Endometrial microvascular endothelial cells (primary cell): ENCODE results near the gene CACNA2D4. TPM values are rescaled to one million over a fixed set of nuclear protein-coding genes. Genes with fewer than 3 reads are reported as not detected.

Source experiments
- in situ Hi-C: cut with HindIII; loops from 2 replicates; pipeline ENCODE4 v1.10.0; 2017; ENCODE audit warnings: low sequenced_read_pairs, low pct_unique_long_range_greater_than_20kb; ENCODE audit errors: inconsistent ontology term
- total RNA-seq: library from RNA; depleted of rRNA; stranded (reverse); fragments of >200 nt; gene quantifications from one replicate; pipeline ENCODE4 v1.2.3, GENCODE V29; 2015; ENCODE audit errors: inconsistent ontology term

The CACNA2D4 gene
- total RNA-seq, 1 donor from 2014 or later, result not detected

DNA sequence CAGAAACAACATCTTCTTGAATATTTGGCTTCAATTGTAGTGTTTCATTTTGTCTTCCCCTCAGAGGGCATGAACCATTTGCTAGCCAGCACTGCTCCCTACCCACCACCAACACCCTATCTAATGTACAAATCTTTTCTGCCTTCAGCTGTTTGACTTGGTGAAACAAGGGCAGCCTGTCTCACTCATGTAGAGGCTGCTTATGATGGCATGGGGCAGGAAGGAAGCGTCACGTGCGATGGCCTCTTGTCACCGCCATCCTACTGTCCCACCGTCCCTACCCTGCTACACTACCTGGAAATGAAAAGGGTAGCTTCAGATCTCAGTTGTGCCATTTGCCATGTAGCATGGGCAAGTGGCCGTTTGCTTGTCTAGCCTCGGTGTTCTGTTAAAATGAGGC, 128.0 kb downstream of the CACNA2D4 start:
- in situ Hi-C loops, result loop anchor here (25.0 kb wide), 1 partner anchor 128 kb away; no protein-coding TSS in a partner anchor

DNA sequence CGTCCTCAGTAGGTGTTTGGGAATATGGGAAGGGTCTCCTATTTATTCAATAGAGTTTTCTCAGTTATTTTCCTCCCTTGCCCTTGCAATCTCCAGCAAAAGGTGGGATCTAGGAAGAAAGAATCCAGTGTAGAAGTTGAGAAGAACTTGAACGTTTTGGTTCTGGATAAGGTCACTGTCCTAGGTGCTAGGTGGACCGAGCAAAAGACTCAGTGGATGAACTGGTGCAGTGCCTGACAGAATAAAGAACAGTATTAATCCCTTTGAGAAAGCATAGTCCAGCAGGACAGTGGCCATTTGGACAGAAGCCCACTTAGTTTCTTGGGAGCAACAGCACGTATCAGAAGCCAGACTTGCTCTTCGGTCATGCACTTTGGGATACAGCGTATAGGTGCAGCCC, 130.7 kb downstream of the CACNA2D4 start:
- in situ Hi-C loops, result loop anchor here (25.0 kb wide), 1 partner anchor 125 kb away; no protein-coding TSS in a partner anchor

DNA sequence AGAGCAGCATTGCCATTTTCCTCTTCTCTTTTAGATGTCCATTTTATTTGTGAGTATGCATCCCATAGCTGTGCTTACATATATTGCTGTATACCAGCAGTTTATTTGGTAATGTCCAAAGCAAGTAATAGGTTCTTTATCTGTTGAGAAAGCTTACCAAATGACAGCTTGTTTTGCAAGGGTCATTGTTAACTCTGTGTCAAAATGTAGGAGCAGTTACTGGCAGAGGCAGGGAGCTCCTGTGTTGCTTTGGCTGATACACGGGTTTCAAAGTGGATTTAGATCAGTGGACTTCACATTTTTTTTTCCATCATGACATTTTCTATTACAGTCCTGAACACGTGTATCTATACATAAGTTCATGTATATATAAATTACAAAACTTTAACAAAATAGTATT, 136.2 kb downstream of the CACNA2D4 start:
- in situ Hi-C loops, result loop anchor here (25.0 kb wide), 1 partner anchor 120 kb away; no protein-coding TSS in a partner anchor

DNA sequence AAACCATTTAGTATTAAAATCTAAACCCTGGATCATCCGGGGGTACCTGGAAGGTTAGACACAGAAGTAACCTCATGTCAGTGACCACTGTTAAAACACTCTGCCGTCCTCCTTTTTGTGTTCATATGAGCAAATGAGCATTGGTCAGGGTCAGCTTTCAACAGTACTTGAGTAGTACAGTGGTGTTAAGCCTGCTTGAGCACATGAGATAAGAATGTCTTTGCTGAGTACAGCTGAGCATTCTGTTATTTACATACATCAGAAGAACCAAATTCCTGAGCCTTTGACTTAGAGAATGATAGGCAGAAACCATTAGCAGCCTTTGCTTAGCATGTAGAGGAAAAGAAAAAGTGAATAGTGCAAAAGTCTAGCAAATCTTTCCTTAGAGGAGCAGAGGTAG, 136.7 kb downstream of the CACNA2D4 start:
- in situ Hi-C loops, result loop anchor here (25.0 kb wide), 1 partner anchor 119 kb away; no protein-coding TSS in a partner anchor

DNA sequence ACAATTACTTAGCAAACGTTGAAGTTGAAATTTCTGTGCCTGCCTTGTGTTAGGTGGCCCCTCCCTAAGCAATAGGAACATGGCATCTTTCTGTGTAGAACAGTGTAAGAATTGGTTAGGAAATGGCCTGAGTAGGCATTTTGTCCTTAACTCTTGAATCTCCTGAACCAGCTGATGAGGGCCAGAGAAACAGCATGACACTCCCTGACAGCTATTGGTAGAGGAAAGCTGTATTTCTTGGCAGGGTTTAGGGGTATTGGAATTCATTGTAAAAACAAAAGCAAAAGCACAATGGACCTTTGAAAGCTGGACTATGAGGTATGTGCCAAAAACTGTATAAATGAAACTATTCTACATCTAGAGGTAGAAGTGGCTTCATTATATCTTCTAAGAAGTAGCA, 138.7 kb downstream of the CACNA2D4 start:
- in situ Hi-C loops, result loop anchor here (25.0 kb wide), 1 partner anchor 117 kb away; no protein-coding TSS in a partner anchor

DNA sequence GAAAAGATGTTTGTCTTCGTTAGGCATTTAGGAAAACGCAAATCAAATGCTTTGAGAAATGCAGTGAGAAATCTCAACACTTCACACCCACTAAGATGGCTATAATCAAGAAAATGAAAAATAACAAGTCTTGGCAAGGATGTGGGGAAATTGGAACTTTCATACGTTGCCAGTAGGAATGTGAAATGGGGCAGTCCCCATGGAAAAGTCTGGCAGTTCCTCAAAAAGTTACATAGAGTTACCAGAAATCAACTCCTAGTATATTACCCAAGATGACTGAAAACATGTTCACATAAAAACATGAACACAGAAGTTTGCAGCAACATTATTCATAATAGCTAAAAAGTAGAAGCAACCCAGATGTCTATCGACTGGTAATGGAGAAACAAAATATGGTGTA, 139.5 kb downstream of the CACNA2D4 start:
- in situ Hi-C loops, result loop anchor here (25.0 kb wide), 1 partner anchor 117 kb away; no protein-coding TSS in a partner anchor

DNA sequence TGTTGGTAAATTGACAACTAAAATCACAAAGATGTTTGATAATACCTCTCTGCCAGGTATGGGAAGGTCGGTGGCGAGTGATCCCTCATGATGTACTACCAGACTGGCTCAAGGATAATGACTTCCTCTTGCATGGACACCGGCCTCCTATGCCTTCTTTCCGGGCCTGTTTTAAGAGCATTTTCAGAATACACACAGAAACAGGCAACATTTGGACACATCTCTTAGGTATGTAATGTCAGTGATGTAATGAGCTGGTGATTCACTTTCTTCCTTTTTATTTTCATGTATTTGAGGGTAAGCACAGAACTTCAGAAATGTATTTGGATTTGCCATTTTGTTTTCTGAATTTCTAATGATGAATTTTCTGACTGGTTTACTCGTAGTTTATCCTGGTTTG, 140.7 kb downstream of the CACNA2D4 start:
- in situ Hi-C loops, result loop anchor here (25.0 kb wide), 1 partner anchor 115 kb away; no protein-coding TSS in a partner anchor

DNA sequence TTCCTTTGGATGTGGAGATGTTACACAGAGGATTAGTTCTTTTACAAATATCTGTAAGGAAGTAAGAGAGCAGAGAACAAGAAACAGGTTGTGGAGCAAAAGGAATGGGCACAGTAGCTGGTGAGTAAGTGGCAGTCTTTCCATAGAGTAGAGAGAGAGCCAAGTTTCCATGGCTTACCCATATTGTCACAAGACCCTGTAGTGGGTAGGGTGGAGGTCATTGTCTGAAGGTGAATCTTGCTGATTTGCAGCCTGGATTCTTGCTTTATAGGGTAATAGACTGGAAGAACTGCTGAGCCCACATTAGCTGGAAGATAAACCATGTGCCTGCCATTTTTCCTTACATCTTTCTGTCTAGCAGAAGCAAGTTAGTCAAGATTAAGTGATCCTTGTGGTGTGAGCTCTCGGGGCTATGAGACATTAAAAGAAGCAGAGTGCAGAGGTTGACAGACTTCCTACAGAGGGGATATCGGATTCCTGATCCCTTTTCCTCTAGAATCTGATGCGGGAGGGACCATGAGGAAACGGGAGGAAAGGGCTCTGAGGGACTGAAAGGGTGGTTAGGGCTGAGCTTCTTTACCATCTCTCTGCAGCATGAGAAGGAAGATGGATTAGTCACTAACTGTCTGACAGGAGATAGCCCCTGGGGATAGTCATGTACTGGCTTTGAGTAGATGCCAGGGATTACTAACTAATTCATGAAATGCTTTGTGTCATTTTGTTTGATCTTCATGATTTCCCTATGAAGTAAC, 142.1 kb downstream of the CACNA2D4 start:
- in situ Hi-C loops, result loop anchor here (25.0 kb wide), 1 partner anchor 114 kb away; no protein-coding TSS in a partner anchor

DNA sequence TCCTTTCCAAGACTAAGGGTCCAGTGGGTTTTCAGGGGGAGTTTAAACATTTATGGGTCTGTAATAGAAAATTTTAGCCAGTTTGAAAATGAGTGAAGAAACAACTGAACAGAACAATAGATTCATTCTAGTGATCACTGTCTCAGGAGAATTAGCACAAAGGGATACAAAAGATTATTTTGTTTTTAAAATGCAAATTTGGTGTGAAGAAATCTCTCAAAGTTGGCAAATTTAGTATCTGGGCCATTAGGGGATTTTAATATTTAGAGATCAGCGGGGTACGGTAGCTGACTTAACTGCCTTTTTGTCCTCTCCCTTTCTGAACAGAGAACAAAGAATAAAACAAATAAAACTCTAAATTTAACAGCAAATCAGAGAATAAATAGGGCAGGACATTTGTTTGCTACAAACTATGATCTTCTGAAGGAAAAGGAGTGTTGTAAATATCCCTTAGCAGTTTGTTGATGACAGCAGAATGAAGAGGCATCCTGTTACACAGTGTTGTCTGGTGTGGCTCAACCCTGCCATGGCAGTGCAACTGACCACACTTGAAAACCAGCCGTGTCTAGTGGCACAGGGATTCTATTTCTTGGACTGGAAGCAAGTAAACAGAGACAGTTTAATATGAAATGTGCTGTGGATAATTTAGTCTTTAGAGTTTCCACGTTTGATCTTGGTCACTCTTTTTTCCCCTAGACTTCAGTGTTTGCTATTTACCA, 144.4 kb downstream of the CACNA2D4 start:
- in situ Hi-C loops, result no loop called here

DNA sequence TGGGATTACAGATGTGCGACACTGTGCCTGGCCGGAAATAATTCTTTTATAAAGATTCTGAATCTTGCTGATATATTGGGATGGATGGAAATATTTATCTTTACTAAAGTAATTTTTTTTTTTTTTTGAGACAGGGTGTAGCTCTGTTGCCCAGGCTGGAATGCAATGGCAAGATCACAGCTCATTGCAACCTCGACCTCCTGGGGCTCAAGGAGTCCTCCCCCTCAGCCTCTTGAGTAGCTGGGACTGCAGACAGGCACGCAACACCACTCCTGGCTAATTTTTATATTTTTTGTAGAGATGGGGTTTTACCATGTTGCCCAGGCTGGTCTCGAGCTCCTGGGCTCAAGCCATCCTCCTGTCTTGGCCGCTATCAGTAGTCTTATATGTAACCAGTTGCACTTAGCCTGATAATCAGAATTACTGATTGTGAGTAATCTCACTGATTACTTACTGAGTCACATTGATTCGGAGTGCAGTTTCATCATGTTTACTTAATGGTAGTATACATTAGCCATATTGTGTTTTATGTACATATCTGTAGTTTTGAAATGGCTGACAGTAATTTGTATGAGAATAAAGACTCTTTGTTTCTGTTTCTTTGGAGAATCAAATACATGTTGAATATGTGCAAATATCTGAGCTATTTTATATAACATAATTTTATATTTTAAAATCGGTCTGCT, 148.5 kb downstream of the CACNA2D4 start:
- in situ Hi-C loops, result no loop called here

DNA sequence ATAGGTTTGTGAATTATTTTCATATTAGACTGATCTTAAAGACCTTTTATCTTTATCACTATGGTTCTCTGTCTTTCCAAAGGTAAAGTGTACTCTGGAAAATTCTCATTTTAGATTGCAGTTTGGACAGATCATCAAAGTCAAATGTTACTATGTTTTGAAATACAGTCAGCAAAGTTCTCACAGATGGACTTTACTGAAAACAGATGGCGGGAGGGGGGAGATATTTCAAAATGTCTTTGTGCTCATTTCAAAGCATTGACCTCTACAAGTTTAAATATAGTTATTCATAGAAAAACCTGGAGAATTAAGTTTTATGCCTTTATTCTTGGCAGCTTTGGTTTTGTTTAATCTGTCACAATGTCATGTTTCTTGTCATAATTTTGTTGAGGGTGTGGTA, 149.8 kb downstream of the CACNA2D4 start:
- in situ Hi-C loops, result no loop called here

DNA sequence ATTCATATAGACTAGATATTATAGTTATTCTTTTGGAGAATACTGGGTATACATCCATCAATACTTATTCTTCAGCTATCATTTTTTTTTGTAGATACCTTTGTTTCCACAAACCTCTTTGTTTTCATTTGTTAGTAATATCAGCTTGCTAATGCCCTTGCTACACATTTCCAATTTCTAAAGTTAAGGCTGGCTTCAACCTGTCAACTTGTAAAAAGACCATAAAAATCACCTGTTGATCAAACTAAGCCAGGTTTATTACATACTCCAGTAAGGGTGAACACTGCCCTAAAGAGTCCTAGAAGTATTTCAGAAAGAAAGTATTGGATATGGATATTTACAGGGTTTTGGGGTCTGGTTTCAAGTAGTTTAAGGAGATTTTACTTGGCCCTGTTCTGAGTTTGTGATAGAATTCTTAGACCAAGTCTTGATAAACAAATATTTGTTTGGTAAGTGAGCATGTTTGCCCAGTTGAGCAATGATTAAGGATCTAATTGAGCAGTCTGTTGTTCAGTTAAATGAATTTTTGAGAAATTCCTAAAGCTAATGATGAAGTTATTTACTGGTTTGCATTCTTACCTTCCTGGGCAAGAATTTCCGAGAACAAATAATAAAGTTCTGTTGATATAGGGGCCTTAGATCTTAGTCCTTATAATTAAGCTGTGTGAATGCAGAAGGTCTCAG, 150.9 kb downstream of the CACNA2D4 start:
- in situ Hi-C loops, result no loop called here

DNA sequence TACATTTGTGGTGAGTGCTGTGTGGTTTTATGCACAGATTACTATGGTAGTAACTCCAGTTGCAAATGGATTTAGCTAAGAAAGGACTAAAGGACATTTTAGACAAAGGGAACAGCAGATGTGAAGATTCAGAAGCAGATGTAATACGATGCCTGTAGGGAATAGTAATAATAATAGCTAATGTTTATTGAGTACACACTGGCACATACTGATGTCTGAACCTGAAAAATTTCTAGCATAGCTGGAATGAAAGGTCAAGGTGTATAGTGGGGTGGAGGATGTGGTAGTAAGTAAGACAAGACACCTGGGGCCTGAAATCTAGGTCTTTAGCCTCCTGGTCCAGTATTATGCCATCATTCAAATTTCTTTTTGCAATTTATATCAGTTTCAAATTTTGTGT, 152.3 kb downstream of the CACNA2D4 start:
- in situ Hi-C loops, result no loop called here

DNA sequence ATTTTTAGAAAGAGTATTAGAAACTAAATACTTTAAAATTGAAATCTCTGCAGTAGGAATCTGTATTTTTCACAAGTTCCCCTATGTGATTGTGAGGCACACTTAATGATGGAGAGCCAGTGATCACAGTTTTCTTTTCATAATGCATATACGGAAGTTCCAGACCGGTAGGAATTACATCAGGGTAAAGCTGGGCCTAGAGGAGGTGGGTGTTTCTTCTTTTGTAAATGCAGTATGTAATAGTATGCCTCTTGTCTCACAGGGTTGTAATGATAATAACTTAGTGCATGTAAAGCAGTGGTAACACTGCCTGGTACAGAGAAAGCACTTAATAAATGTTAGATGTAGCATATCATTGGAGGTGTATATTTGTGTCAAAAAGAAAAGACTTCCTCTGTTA, 155.3 kb downstream of the CACNA2D4 start:
- in situ Hi-C loops, result no loop called here

DNA sequence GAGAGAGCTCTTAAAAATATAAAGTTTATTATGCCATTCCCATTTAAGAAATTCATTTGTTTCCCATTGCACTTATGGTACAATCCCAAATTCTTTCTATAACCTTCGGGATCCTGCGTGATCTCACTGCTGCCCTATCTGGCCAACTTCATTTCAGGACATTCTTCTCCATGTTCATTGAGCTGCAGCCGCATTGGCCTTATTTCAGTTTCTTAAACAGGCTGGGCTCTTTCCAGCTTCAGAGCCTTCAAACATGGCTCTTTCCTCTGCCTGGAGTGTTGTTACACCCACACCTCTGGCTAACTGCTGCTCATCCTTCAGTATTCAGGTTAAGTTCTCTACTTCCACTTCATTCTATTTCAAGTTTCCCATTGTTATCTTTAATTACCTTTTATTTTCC, 156.6 kb downstream of the CACNA2D4 start:
- in situ Hi-C loops, result no loop called here

DNA sequence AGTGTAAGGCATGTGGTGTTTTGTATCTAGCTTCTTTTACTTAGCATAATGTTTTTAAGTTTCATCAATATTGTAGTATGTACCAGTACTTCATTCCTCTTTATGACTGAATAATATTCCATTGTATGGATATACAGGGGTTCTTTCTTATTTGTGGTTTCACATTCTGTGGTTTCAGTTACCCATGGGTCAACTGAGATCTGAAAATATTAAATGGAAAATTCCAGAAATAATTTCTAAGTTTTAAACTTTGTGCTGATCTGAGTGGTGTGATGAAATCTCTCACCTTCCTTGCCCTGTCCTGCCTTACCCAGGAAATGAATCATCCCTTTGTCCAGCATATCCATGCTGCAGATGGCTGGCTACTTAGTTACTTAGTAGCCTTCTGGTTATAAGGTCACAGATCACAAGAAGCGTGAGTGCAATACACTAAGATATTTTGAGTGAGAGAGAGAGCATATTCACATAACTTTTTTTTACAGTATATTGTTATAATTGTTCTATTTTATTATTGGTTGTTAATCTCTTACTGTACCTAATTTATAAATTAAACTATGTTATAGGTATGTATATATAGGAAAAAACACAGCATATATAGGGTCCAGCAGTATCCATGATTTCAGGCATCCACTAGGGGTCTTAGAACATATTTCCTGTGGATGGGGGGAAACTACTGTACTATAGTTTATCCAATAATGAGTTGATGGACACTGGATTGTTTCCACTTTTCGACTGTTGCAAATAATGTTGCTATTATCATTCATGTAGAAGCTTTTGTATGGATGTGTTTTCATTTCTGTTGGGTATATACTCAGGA, 157.7 kb downstream of the CACNA2D4 start:
- in situ Hi-C loops, result no loop called here

DNA sequence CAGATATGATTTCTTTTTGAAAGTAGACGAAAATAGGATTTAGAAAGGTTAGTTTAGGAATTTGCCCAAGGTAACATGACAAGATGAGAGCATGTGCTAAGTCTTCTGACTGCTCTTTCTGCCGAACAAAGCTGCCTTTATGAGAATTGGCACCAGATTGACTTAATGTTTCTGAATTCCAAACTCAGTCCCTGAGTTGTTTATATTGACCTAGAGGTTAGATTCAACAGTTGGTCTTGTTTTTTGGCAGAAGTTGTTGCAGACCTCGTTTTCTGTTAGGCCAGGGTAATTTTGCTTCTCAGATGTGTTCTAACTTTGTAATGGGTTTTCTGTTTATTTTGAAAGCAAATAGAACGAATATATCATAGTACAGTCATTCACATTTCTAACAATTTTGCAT, 159.6 kb downstream of the CACNA2D4 start:
- in situ Hi-C loops, result no loop called here

DNA sequence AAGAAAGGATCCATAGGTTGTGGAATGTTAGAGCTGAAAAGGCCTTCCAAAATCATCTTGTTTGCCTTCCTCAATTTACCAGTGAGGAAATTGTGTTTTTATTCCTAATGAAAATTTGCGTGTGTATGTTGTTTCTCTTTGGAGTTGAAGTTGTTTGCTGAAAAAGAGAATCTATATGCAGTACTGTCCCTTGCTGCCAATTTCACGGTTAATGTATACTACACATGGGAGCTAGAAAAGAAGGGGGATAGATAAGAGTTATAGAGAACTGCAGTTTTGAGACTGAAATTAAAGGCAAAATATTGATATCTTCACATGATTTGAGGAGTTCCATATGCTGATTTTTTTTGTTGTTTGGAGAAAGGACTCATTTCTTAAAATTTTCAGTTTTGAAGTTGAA, 160.1 kb downstream of the CACNA2D4 start:
- in situ Hi-C loops, result no loop called here
